B cell (primary cell): ENCODE measurements around the gene DNM1. TPM values are rescaled to one million over a fixed set of nuclear protein-coding genes. Genes with fewer than 3 reads are reported as not detected.

ENCODE experiments used
- ATAC-seq: fragments of 200-7000 bp; cut with Tn5 transposase; one replicate; pipeline ENCODE4 v1.10.0; 2021; ENCODE audit warnings: low read depth, mild to moderate bottlenecking, moderate number of reproducible peaks, moderate library complexity
- CTCF ChIA-PET: fragments of 350-600 bp; sonication (Branson Sonifier 250); formaldehyde crosslinking; loops from one replicate; lab custom pipeline; 2021; ENCODE audit warnings: antibody characterized with exemption, inconsistent platforms; lab: Charles Lee
- POLR2A ChIA-PET: fragments of 350-600 bp; sonication (Branson Sonifier 250); formaldehyde crosslinking; loops from one replicate; lab custom pipeline; 2021; ENCODE audit warnings: antibody characterized with exemption; lab: Charles Lee
- DNase-seq: peaks from one replicate; pipeline ENCODE4 v3.0.0; 2013
- H2AFZ ChIP-seq: 2 replicates; pipeline ENCODE4 v1.6.1; 2012; ENCODE audit warnings: mild to moderate bottlenecking, low read depth, low read length; ENCODE audit not compliant: insufficient read depth, poor library complexity, severe bottlenecking
- H3K27ac ChIP-seq, 2 donors: 1 replicate in 1 of 2; 2 replicates in 1 of 2; pipeline ENCODE4 v1.5.1; 2012 to 2013; ENCODE audit warnings: low read length in 2 of 2, mild to moderate bottlenecking in 2 of 2, moderate library complexity in 1 of 2
- H3K27me3 ChIP-seq, 4 experiments: fragments of 200-600 bp in 1 of 4; sonication (generic) in 1 of 4; replicated peaks in 1 of 4; 1 replicate in 2 of 4; 2 replicates in 2 of 4; pipeline versions ENCODE4 v1.6.1 to v1.7.0; 2013 to 2016; ENCODE audit warnings: low read length in 3 of 4, mild to moderate bottlenecking in 2 of 4, mixed read lengths in 1 of 4, moderate library complexity in 1 of 4; ENCODE audit not compliant: insufficient read depth in 4 of 4, control insufficient read depth in 3 of 4; ENCODE audit errors: control extremely low read depth in 1 of 4
- H3K36me3 ChIP-seq, 2 experiments: replicated peaks in 1 of 2; 1 replicate in 1 of 2; 2 replicates in 1 of 2; pipeline versions ENCODE4 v1.6.1 to v1.7.1; 2013; ENCODE audit warnings: low read length in 1 of 2; ENCODE audit not compliant: insufficient read depth in 2 of 2, control insufficient read depth in 1 of 2; ENCODE audit errors: control extremely low read depth in 1 of 2, extremely low read depth in 1 of 2
- H3K4me1 ChIP-seq, 2 donors: fragments of 200-600 bp in 1 of 2; sonication (generic) in 1 of 2; 1 replicate in 1 of 2; 2 replicates in 1 of 2; pipeline versions ENCODE4 v1.5.1 to v1.6.1; 2013 to 2017; ENCODE audit warnings: low read length in 2 of 2; ENCODE audit not compliant: control insufficient read depth in 2 of 2, insufficient read depth in 2 of 2
- H3K4me2 ChIP-seq: replicated peaks from 2 replicates; pipeline ENCODE3; 2012; ENCODE audit warnings: mild to moderate bottlenecking, low read depth, low read length; ENCODE audit not compliant: poor library complexity, severe bottlenecking
- H3K4me3 ChIP-seq, 5 experiments: fragments of 200-600 bp in 1 of 5; sonication (generic) in 1 of 5; 1 replicate in 3 of 5; 2 replicates in 2 of 5; pipeline versions ENCODE4 v1.5.1 to v1.7.0; 2011 to 2016; ENCODE audit warnings: low read length in 4 of 5, mild to moderate bottlenecking in 4 of 5, low read depth in 2 of 5, control low read depth in 1 of 5, moderate library complexity in 1 of 5; ENCODE audit not compliant: insufficient read depth in 1 of 5; ENCODE audit errors: control extremely low read depth in 1 of 5, extremely low read depth in 1 of 5
- H3K79me2 ChIP-seq: fragments of 200-600 bp; sonication (generic); one replicate; pipeline ENCODE4 v1.6.0; 2016; ENCODE audit warnings: low read length; ENCODE audit not compliant: control insufficient read depth, insufficient read depth
- H3K9ac ChIP-seq: fragments of 200-600 bp; sonication (generic); 2 replicates; pipeline ENCODE4 v1.6.1; 2017; ENCODE audit warnings: mild to moderate bottlenecking, low read length, moderate library complexity
- H3K9me3 ChIP-seq, 3 donors: one replicate each; pipeline versions ENCODE4 v1.6.1 to v1.7.1; 2013; ENCODE audit warnings: low read length in 2 of 3; ENCODE audit not compliant: control insufficient read depth in 2 of 3, insufficient read depth in 1 of 3; ENCODE audit errors: control extremely low read depth in 1 of 3
- H4K20me1 ChIP-seq: 2 replicates; pipeline ENCODE4 v1.6.0; 2012; ENCODE audit warnings: mild to moderate bottlenecking, low read length; ENCODE audit not compliant: insufficient read depth, control insufficient read depth, poor library complexity, severe bottlenecking
- H3K27ac Mint-ChIP-seq: one replicate; pipeline ENCODE4 v1.8.0; 2021; ENCODE audit warnings: mixed read lengths
- H3K27me3 Mint-ChIP-seq: one replicate; pipeline ENCODE4 v1.8.0; 2021; ENCODE audit warnings: mixed read lengths
- H3K4me1 Mint-ChIP-seq: one replicate; pipeline ENCODE4 v1.8.0; 2021; ENCODE audit warnings: mixed read lengths
- H3K4me3 Mint-ChIP-seq: one replicate; pipeline ENCODE4 v1.8.0; 2021; ENCODE audit warnings: mixed read lengths
- H3K9me3 Mint-ChIP-seq: one replicate; pipeline ENCODE4 v1.8.0; 2022; ENCODE audit warnings: mixed read lengths; ENCODE audit not compliant: insufficient read depth
- EZH2 ChIP-seq: IDR thresholded peaks from 2 replicates; pipeline ENCODE4 v1.6.1; 2012; ENCODE audit warnings: borderline replicate concordance, low read depth, mild to moderate bottlenecking, moderate library complexity, low read length; ENCODE audit not compliant: insufficient read depth, poor library complexity, severe bottlenecking
- WGBS: methylation state at CpG from one replicate; pipeline ENCODE4 v1.1.5; 2013; ENCODE audit warnings: missing lambda C conversion rate; ENCODE audit not compliant: insufficient coverage; 5-methylcytosine and 5-hydroxymethylcytosine counted together
- intact Hi-C: fragments of 100-400 bp; cut with micrococcal nuclease; formaldehyde crosslinking; loops from one replicate; pipeline ENCODE4 v1.10.0; 2022
- polyA plus RNA-seq: library from polyadenylated mRNA; depleted of rRNA; stranded (reverse); fragments of >200 nt; gene quantifications from 2 replicates; pipeline ENCODE4 v1.2.3, GENCODE V29; 2012
- total RNA-seq, 2 donors: library from RNA; stranded (reverse); fragments of 120-200 nt in 1 of 2; gene quantifications; 1 replicate in 1 of 2; 2 replicates in 1 of 2; pipeline versions ENCODE4 v1.2.3 to v1.2.4, GENCODE V29; 2013 to 2022
- TF ChIP-seq, protein P1 (sequence below): fragments of 200-600 bp; IDR thresholded peaks from one replicate; pipeline ENCODE4 v1.8.0; 2022; ENCODE audit warnings: antibody characterized with exemption, mild to moderate bottlenecking

The DNM1 gene
- total and polyA plus RNA-seq, 2 donors (not counting 1 experiment from before 2014, with no cell fraction given): 0.63 to 1.3 TPM

DNA sequence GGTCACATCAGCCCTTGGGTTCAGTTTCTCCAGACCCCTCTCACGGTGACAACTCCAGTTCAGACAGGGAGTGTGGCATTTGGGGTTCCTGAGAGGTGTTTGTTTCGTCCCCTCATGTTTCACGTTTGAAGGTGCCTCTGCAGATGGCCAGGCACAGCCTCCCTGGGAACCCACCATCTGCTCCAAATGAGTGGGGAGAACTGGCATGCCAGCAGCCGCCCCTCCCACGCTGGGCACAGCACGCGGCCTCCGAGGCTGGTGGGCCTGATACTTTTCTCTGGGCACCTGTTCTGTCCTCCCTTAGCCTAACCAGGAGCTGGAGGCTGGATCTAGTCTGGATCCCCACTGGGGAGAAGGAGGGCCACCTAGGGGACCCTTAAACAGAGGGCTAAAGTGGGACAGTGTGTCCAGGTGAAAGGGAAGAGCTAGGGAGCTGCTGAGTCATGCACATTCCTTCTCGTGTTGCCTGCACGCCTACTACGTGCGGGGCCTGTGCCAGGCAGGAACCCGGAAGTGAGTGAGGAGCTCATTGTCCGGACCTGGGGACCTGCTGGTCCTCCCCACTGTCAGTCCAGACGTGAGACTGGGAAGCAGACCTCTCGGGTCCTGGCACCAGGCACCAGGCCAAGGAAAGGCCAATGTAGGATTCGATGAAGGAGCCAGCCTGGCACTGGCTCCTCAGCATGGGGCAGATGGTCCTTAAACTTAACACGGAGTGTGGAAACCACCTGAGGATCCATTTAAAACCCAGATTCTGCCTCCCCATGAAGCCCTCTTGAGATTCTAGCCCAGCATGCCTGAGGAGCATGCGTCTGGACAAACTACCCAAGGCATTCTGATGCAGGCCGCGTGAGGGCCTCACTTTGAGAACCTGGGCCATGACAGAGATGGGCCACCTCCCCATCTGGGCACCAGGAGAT, 11.7 kb downstream of the DNM1 start:
- peaks cover 20% of the 10 kb centered on the region for H3K27me3 Mint-ChIP-seq
- 87% methylated on average over 21 of the region's 21 CpGs for WGBS
- H3K4me1 Mint-ChIP-seq: peaks cover 11% of the 10 kb centered on the region
- H3K4me2 ChIP-seq: no peak overlapping the region
- H3K4me3 ChIP-seq: no peak overlapping the region
- no peak overlapping the region for H2AFZ ChIP-seq
- intact Hi-C loops: no loop called here
- H3K9me3 ChIP-seq: peaks cover 0 to 8% (median 0%) of the 10 kb centered on the region in 3 donors
- POLR2A ChIA-PET: no interaction called here
- peaks cover 9 to 16% of the 10 kb centered on the region in 2 donors for H3K4me1 ChIP-seq
- no peak for ATAC-seq
- H4K20me1 ChIP-seq: no peaks in the 10 kb centered on the region
- no peak overlapping the region for H3K27ac ChIP-seq
- CTCF ChIA-PET: no interaction called here
- no peak overlapping the region for H3K27ac Mint-ChIP-seq
- H3K9me3 Mint-ChIP-seq: no peaks in the 10 kb centered on the region
- no peak for DNase-seq
- peaks cover 0 to 16% (median 0%) of the 10 kb centered on the region in 4 experiments for H3K27me3 ChIP-seq
- no peaks in the 10 kb centered on the region for H3K79me2 ChIP-seq
- H3K36me3 ChIP-seq: no peaks in the 10 kb centered on the region
- no peak overlapping the region for H3K4me3 Mint-ChIP-seq
- no peak for TF ChIP-seq EZH2
- TF ChIP-seq, protein P1, sequence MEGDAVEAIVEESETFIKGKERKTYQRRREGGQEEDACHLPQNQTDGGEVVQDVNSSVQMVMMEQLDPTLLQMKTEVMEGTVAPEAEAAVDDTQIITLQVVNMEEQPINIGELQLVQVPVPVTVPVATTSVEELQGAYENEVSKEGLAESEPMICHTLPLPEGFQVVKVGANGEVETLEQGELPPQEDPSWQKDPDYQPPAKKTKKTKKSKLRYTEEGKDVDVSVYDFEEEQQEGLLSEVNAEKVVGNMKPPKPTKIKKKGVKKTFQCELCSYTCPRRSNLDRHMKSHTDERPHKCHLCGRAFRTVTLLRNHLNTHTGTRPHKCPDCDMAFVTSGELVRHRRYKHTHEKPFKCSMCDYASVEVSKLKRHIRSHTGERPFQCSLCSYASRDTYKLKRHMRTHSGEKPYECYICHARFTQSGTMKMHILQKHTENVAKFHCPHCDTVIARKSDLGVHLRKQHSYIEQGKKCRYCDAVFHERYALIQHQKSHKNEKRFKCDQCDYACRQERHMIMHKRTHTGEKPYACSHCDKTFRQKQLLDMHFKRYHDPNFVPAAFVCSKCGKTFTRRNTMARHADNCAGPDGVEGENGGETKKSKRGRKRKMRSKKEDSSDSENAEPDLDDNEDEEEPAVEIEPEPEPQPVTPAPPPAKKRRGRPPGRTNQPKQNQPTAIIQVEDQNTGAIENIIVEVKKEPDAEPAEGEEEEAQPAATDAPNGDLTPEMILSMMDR: no peak
- no peak overlapping the region for H3K9ac ChIP-seq
